Stimulated activated naive B cell treated with anti-CD40 and anti-IgM and Interleukin-4, amounts not matched to agents 10 μg/mL and 1 μg/mL and 100 μg/mL, for 72 hours (primary cell): ENCODE measurements around the gene ST8SIA1.

Experiments used
- ATAC-seq, 2 donors: fragments of 150-1000 bp; cut with Tn5 transposase; replicated peaks; 2 replicates each; pipeline ENCODE4 v1.10.0; 2021; ENCODE audit warnings: moderate library complexity in 1 of 2
- DNase-seq: peaks from one replicate; pipeline ENCODE4 v3.0.0; 2021
- H3K27ac Mint-ChIP-seq: one replicate; pipeline ENCODE4 v1.8.0; 2022; ENCODE audit warnings: mild to moderate bottlenecking, mixed read lengths
- H3K27me3 Mint-ChIP-seq, 2 donors: one replicate each; pipeline ENCODE4 v1.8.0; 2022; ENCODE audit warnings: mixed read lengths in 2 of 2
- H3K36me3 Mint-ChIP-seq, 2 donors: one replicate each; pipeline ENCODE4 v1.8.0; 2022; ENCODE audit warnings: mixed read lengths in 2 of 2, mild to moderate bottlenecking in 1 of 2
- H3K4me1 Mint-ChIP-seq, 2 donors: one replicate each; pipeline ENCODE4 v1.8.0; 2022; ENCODE audit warnings: mixed read lengths in 2 of 2, mild to moderate bottlenecking in 1 of 2
- H3K4me3 Mint-ChIP-seq, 2 donors: one replicate each; pipeline ENCODE4 v1.8.0; 2022; ENCODE audit warnings: mild to moderate bottlenecking in 2 of 2, mixed read lengths in 2 of 2, moderate library complexity in 1 of 2
- H3K9me3 Mint-ChIP-seq, 2 donors: one replicate each; pipeline ENCODE4 v1.8.0; 2022; ENCODE audit warnings: mixed read lengths in 2 of 2, mild to moderate bottlenecking in 1 of 2

ST8SIA1 gene

GRCh38 chr12:22283508-22283907 lies 51.0 kb downstream of the ST8SIA1 start:
- no peak overlapping the region for H3K4me3 Mint-ChIP-seq
- H3K27ac Mint-ChIP-seq: no peak overlapping the region
- no peak for ATAC-seq
- no peaks in the 10 kb centered on the region for H3K36me3 Mint-ChIP-seq
- H3K27me3 Mint-ChIP-seq: peaks cover 9 to 32% of the 10 kb centered on the region in 2 donors
- H3K4me1 Mint-ChIP-seq: peaks cover 7 to 8% of the 10 kb centered on the region in 2 donors
- H3K9me3 Mint-ChIP-seq: no peaks in the 10 kb centered on the region
- no peak for DNase-seq

GRCh38 chr12:22283006-22283506 lies 51.5 kb downstream of the ST8SIA1 start:
- no peak overlapping the region for H3K4me3 Mint-ChIP-seq
- H3K9me3 Mint-ChIP-seq: no peaks in the 10 kb centered on the region
- H3K36me3 Mint-ChIP-seq: no peaks in the 10 kb centered on the region
- no peak for ATAC-seq
- H3K27ac Mint-ChIP-seq: no peak overlapping the region
- peaks cover 9 to 33% of the 10 kb centered on the region in 2 donors for H3K27me3 Mint-ChIP-seq
- DNase-seq: no peak
- H3K4me1 Mint-ChIP-seq: peaks cover 3 to 4% of the 10 kb centered on the region in 2 donors

- Mint-ChIP-seq H3K36me3 (no peaks in the 10 kb centered on the region), H3K4me1 (peaks cover 2 to 4% of the 10 kb centered on the region in 2 donors), H3K9me3 (no peaks in the 10 kb centered on the region), H3K4me3 (no peak overlapping the region), H3K27me3 (peaks cover 9 to 32% of the 10 kb centered on the region in 2 donors), H3K27ac (no peak overlapping the region)
- DNase-seq (no peak), ATAC-seq (no peak)
Measured at GRCh38 chr12:22282283-22282682, 52.2 kb downstream of the ST8SIA1 start.

- DNase-seq (no peak), ATAC-seq (peak; percentile 79 to 89)
- Mint-ChIP-seq H3K27me3 (peaks cover 5 to 26% of the 10 kb centered on the region in 2 donors), H3K27ac (no peak overlapping the region), H3K4me3 (no peak overlapping the region), H3K36me3 (no peaks in the 10 kb centered on the region), H3K9me3 (no peaks in the 10 kb centered on the region), H3K4me1 (peaks cover 0 to 11% of the 10 kb centered on the region in 2 donors)
Measured at GRCh38 chr12:22276867-22277266, 57.6 kb downstream of the ST8SIA1 start.

GRCh38 chr12:22276313-22276712 lies 58.2 kb downstream of the ST8SIA1 start:
- Mint-ChIP-seq H3K27me3 (peaks cover 5 to 31% of the 10 kb centered on the region in 2 donors), H3K9me3 (no peaks in the 10 kb centered on the region), H3K36me3 (no peaks in the 10 kb centered on the region), H3K4me1 (peaks cover 0 to 11% of the 10 kb centered on the region in 2 donors), H3K27ac (no peak overlapping the region), H3K4me3 (no peak overlapping the region)
- no peak for DNase-seq
- ATAC-seq: no peak

- H3K4me1 Mint-ChIP-seq: peaks cover 0 to 11% of the 10 kb centered on the region in 2 donors
Measured at GRCh38 chr12:22275843-22276242, 58.7 kb downstream of the ST8SIA1 start.

GRCh38 chr12:22272335-22273151 lies 62.0 kb downstream of the ST8SIA1 start:
- Mint-ChIP-seq H3K4me3 (no peak overlapping the region), H3K4me1 (peaks cover 2 to 18% of the 10 kb centered on the region in 2 donors), H3K9me3 (peaks cover 0 to 2% of the 10 kb centered on the region in 2 donors), H3K27ac (no peak overlapping the region), H3K27me3 (peaks cover 12 to 28% of the 10 kb centered on the region in 2 donors), H3K36me3 (peaks cover 0 to 2% of the 10 kb centered on the region in 2 donors)
- no peak for ATAC-seq
- DNase-seq: no peak

More at GRCh38 chr12:22275843-22276242, 58.7 kb downstream of the ST8SIA1 start:
- H3K27me3 Mint-ChIP-seq: peaks cover 5 to 31% of the 10 kb centered on the region in 2 donors
- H3K4me3 Mint-ChIP-seq: no peak overlapping the region
- no peak overlapping the region for H3K27ac Mint-ChIP-seq
- H3K9me3 Mint-ChIP-seq: no peaks in the 10 kb centered on the region
- no peaks in the 10 kb centered on the region for H3K36me3 Mint-ChIP-seq
- ATAC-seq: no peak
- DNase-seq: no peak

GRCh38 chr12:22271023-22271422 lies 63.5 kb downstream of the ST8SIA1 start:
- Mint-ChIP-seq H3K4me1 (peaks cover 2 to 9% of the 10 kb centered on the region in 2 donors), H3K4me3 (no peak overlapping the region), H3K27ac (no peak overlapping the region), H3K27me3 (peaks cover 16 to 31% of the 10 kb centered on the region in 2 donors), H3K36me3 (peaks cover 0 to 2% of the 10 kb centered on the region in 2 donors), H3K9me3 (peaks cover 0 to 2% of the 10 kb centered on the region in 2 donors)
- DNase-seq (no peak), ATAC-seq (no peak)

- Mint-ChIP-seq H3K4me3 (no peak overlapping the region), H3K27me3 (peaks cover 21 to 32% of the 10 kb centered on the region in 2 donors), H3K27ac (no peak overlapping the region), H3K4me1 (peaks cover 2 to 9% of the 10 kb centered on the region in 2 donors), H3K36me3 (peaks cover 0 to 2% of the 10 kb centered on the region in 2 donors), H3K9me3 (peaks cover 0 to 2% of the 10 kb centered on the region in 2 donors)
- DNase-seq (no peak), ATAC-seq (no peak)
Measured at GRCh38 chr12:22268973-22269372, 65.5 kb downstream of the ST8SIA1 start.

- DNase-seq (no peak), ATAC-seq (peak in 1 of 2 donors; percentile 25)
- Mint-ChIP-seq H3K27me3 (peaks cover 23 to 32% of the 10 kb centered on the region in 2 donors), H3K4me3 (no peak overlapping the region), H3K27ac (no peak overlapping the region), H3K9me3 (peaks cover 0 to 2% of the 10 kb centered on the region in 2 donors), H3K36me3 (peaks cover 0 to 2% of the 10 kb centered on the region in 2 donors), H3K4me1 (peaks cover 2 to 9% of the 10 kb centered on the region in 2 donors)
Measured at GRCh38 chr12:22268406-22268805, 66.1 kb downstream of the ST8SIA1 start.

- peaks cover 2 to 9% of the 10 kb centered on the region in 2 donors for H3K4me1 Mint-ChIP-seq
- DNase-seq (no peak), ATAC-seq (no peak)
- H3K36me3 Mint-ChIP-seq: peaks cover 0 to 2% of the 10 kb centered on the region in 2 donors
- H3K27me3 Mint-ChIP-seq: peaks cover 23 to 26% of the 10 kb centered on the region in 2 donors
- no peak overlapping the region for H3K27ac Mint-ChIP-seq
- H3K9me3 Mint-ChIP-seq: peaks cover 0 to 2% of the 10 kb centered on the region in 2 donors
- H3K4me3 Mint-ChIP-seq: no peak overlapping the region
Measured at GRCh38 chr12:22266101-22266500, 68.4 kb downstream of the ST8SIA1 start.

GRCh38 chr12:22264380-22264779 lies 70.1 kb downstream of the ST8SIA1 start:
- no peak overlapping the region for H3K27ac Mint-ChIP-seq
- peaks cover 2 to 9% of the 10 kb centered on the region in 2 donors for H3K4me1 Mint-ChIP-seq
- H3K27me3 Mint-ChIP-seq: peaks cover 23 to 31% of the 10 kb centered on the region in 2 donors
- H3K4me3 Mint-ChIP-seq: no peak overlapping the region
- no peak for ATAC-seq
- H3K36me3 Mint-ChIP-seq: peaks cover 0 to 2% of the 10 kb centered on the region in 2 donors
- H3K9me3 Mint-ChIP-seq: peaks cover 0 to 2% of the 10 kb centered on the region in 2 donors
- no peak for DNase-seq

GRCh38 chr12:22262309-22262708 lies 72.2 kb downstream of the ST8SIA1 start:
- Mint-ChIP-seq H3K36me3 (no peaks in the 10 kb centered on the region), H3K4me3 (no peak overlapping the region), H3K9me3 (no peaks in the 10 kb centered on the region), H3K4me1 (no peaks in the 10 kb centered on the region), H3K27ac (no peak overlapping the region), H3K27me3 (peaks cover 13 to 25% of the 10 kb centered on the region in 2 donors)
- ATAC-seq (no peak), DNase-seq (no peak)

GRCh38 chr12:22257100-22257499 lies 77.4 kb downstream of the ST8SIA1 start:
- Mint-ChIP-seq H3K27me3 (peaks cover 0 to 10% of the 10 kb centered on the region in 2 donors), H3K27ac (no peak overlapping the region), H3K4me3 (no peak overlapping the region), H3K36me3 (no peaks in the 10 kb centered on the region), H3K4me1 (no peaks in the 10 kb centered on the region), H3K9me3 (no peaks in the 10 kb centered on the region)
- no peak for DNase-seq
- no peak for ATAC-seq

GRCh38 chr12:22256605-22257004 lies 77.9 kb downstream of the ST8SIA1 start:
- no peak overlapping the region for H3K27ac Mint-ChIP-seq
- H3K27me3 Mint-ChIP-seq: peaks cover 0 to 10% of the 10 kb centered on the region in 2 donors
- no peaks in the 10 kb centered on the region for H3K36me3 Mint-ChIP-seq
- DNase-seq (no peak), ATAC-seq (no peak)
- no peaks in the 10 kb centered on the region for H3K9me3 Mint-ChIP-seq
- no peaks in the 10 kb centered on the region for H3K4me1 Mint-ChIP-seq
- H3K4me3 Mint-ChIP-seq: no peak overlapping the region
